ENCODE results near the gene BCO2.

The BCO2 gene

DNA sequence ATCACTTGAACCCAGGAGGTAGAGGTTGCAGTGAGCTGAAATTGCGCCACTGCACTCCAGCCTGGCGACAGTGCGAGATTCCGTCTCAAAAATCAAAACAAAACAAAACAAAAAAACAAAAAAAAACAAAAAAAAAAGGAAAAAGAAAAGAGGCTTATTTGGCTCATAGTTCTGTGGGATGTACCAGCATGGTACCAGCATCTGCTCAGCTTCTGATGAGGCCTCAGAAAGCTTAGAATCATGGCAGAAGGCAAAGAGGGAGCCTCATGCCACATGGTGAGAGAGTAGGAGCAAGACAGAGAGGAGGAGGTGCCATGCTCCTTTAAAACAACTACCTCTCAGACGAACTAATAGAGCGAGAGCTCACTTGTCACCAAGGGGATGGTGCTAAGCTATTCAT, 40.3 kb downstream of the BCO2 start:
- Mint-ChIP-seq H3K9me3 (no peaks in the 10 kb centered on the region), H3K36me3 (ENCODE audit: low read depth) (no peaks in the 10 kb centered on the region), H3K4me3 (no peak overlapping the region), H3K27me3 (ENCODE audit: low read depth) (peaks cover 8% of the 10 kb centered on the region), H3K4me1 (ENCODE audit: low read depth) (peaks cover 14% of the 10 kb centered on the region), H3K27ac (no peak overlapping the region)
- no peak for DNase-seq (ENCODE audit: low spot score)

DNA sequence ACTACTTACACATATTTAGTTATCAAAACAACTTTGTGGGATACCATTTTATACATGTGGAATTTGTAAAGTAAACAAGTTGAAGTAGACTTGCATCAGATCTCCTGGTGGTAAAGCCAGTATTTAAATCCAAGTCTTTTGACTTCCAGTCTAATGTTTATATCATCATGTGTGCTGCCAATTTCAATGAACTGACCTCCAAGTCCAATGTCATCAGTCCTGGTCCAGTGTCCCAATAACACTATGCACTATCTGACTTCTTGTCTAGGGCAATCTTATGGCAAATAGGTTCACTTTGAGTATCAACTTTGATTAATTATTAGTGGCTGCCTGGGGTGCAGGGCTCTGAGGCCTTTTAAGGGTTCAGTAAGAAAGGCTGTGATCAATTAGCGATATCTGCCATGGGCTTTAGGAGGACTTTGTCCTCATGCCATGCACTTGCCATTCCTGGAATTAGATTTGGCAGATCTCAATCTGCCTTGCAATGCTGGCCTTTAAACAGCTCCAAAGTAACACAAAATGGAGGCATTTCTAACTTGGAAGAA, 41.3 kb downstream of the BCO2 start:
- no peak overlapping the region for H3K27ac Mint-ChIP-seq
- H3K9me3 Mint-ChIP-seq: no peaks in the 10 kb centered on the region
- no peak for DNase-seq (ENCODE audit: low spot score)
- no peaks in the 10 kb centered on the region for H3K36me3 Mint-ChIP-seq (ENCODE audit: low read depth)
- H3K4me1 Mint-ChIP-seq (ENCODE audit: low read depth): peaks cover 9% of the 10 kb centered on the region
- peaks cover 2% of the 10 kb centered on the region for H3K27me3 Mint-ChIP-seq (ENCODE audit: low read depth)
- H3K4me3 Mint-ChIP-seq: no peak overlapping the region

DNA sequence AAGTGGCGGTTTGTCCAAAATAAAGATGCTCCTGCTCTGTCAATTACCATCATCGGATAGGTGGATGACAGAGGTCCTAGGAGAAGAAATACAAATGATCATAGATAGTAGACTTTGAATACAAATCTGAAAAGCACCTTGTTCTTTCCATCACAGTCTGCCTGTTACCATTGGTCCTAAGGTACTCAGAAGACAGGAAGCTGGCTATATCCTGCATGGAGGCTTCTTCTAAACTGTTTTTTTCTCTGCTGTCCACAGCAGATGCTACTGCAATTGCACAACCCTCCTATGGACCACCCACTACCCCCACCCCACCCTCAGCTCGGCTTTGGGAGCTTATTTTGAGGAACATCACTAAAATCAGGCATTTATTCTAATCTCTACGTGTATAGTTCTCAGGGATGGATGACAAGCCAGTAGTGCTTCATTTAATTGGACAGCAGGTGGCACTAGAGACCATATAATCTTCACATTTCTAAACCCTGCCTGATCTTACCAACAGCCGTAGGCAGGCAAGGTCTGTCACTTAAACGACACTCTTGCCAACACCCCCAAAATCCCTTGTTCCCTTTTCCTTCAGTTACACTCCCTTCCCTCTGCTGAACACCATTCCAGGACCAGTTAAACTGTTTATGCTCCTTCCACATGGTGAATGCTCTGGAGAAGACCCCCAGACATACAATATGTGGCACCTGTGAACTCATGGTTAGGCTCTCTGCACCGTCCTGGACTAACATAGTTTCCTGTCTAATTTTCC, 44.3 kb downstream of the BCO2 start:
- Mint-ChIP-seq H3K4me3 (no peak overlapping the region), H3K27ac (no peak overlapping the region), H3K9me3 (no peaks in the 10 kb centered on the region), H3K4me1 (ENCODE audit: low read depth) (peaks cover 14% of the 10 kb centered on the region), H3K27me3 (ENCODE audit: low read depth) (no peaks in the 10 kb centered on the region), H3K36me3 (ENCODE audit: low read depth) (no peaks in the 10 kb centered on the region)
- DNase-seq (ENCODE audit: low spot score): peak; percentile 24

DNA sequence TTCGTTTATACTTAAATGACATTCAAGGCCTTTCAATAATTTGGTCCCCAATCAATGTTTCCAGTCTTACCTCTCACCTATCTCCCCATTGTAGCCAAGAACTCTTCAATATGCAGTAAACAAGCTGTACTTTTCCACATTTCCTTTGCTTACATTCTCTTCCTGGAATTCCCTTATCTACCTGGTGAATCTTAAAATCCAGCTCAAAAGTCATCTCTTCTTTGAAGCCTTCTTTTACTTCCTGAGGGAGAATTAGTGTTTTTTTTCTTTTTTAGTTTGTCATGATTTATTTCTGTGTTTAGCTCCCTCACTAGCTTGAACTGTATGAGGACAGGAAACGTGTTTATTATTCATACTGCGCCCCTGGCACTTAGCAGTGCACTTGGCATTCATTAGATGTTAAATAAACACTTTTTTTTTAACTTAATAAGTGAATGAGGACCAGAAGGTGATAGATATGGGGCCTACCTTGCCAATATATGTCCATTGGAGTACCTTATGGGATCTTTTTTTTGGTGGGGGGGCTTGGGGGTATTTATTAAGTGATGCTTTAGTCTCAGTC, 46.0 kb downstream of the BCO2 start:
- Mint-ChIP-seq H3K36me3 (ENCODE audit: low read depth) (no peaks in the 10 kb centered on the region), H3K27ac (no peak overlapping the region)
- DNase-seq (ENCODE audit: low spot score): no peak

DNA sequence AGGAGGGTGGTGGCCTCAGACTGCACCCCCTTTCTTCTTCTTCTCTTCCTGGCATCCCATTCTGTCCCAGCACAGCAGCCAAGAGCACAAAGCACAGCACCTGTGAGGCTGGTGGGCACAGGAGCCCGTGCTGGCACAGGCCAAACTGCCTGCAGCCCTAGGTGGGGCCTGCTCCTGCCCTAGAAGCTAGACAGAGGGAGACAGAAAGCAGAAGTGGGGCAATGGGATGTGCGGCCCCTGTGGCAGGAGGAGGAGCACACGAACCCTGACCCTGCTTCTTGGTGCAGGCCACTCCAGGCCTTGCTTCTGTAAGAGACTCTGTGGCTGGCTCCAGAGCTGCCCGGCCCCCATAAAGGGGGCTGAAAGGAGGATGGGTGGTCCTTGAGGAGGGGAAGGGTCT, 47.0 kb downstream of the BCO2 start:
- DNase-seq (ENCODE audit: low spot score): no peak
- Mint-ChIP-seq H3K27me3 (ENCODE audit: low read depth) (no peaks in the 10 kb centered on the region), H3K4me1 (ENCODE audit: low read depth) (peaks cover 20% of the 10 kb centered on the region), H3K9me3 (no peaks in the 10 kb centered on the region), H3K4me3 (no peak overlapping the region), H3K27ac (no peak overlapping the region), H3K36me3 (ENCODE audit: low read depth) (peaks cover 2% of the 10 kb centered on the region)

More for the DNA sequence above, 46.0 kb downstream of the BCO2 start:
- H3K27me3 Mint-ChIP-seq (ENCODE audit: low read depth): no peaks in the 10 kb centered on the region
- no peak overlapping the region for H3K4me3 Mint-ChIP-seq
- H3K9me3 Mint-ChIP-seq: no peaks in the 10 kb centered on the region
- H3K4me1 Mint-ChIP-seq (ENCODE audit: low read depth): peaks cover 15% of the 10 kb centered on the region

DNA sequence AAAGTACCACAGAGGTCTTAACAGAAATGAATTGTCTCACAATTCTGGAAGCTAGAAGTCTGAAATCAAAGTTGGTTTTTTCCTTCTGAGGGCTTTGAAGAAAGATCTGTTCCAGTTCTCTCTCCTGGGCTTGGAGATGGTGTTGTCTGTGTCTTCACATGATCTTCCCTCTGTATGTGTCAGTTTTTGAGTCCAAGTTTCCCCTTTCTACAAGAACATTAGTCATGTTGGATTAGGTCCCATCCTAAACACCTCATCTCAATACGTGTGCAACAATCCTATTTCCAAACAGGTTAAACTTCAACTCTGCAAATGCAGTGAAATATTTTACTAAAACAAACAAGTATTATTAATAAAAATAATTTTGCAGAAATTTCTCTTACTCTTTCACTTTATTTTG, 47.8 kb downstream of the BCO2 start:
- H3K9me3 Mint-ChIP-seq: no peaks in the 10 kb centered on the region
- no peak overlapping the region for H3K4me3 Mint-ChIP-seq
- H3K27ac Mint-ChIP-seq: no peak overlapping the region
- H3K27me3 Mint-ChIP-seq (ENCODE audit: low read depth): no peaks in the 10 kb centered on the region
- H3K36me3 Mint-ChIP-seq (ENCODE audit: low read depth): peaks cover 3% of the 10 kb centered on the region
- peaks cover 25% of the 10 kb centered on the region for H3K4me1 Mint-ChIP-seq (ENCODE audit: low read depth)
- DNase-seq (ENCODE audit: low spot score): no peak

DNA sequence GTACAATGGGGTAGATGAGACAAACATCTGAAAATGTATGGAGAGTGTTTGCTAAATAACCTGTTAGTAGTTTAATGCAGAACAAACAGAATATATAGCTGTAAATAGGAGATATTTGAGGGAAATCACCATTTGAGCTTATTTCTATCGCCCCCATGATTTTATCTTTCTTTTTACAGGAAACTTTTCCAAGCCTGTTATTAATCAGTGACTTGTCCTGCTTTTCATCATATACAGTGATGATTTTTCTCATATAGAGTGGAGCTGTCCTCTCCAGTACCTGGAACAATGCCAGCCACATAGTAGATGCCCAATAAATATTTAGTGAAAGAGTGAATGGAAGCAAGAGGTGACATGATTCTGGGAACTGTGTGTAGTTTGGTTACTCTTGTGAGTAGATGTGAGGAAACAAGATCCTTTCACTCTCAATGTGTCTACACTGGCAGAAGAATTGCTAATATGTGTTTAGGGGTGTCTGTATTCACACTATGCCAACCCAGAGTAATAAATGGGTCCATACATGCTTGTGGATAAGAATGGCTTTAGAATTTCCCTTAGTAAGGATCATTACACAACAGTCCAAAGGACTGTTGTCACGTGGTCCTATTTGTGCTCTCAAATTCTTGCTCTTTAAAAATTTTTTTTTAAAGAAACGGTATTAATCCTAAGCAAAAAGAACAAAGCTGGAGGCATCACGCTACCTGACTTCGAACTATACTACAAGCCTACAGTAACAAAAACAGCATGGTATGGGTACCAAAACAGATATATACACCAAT, 48.6 kb downstream of the BCO2 start:
- Mint-ChIP-seq H3K27ac (no peak overlapping the region), H3K4me1 (ENCODE audit: low read depth) (peaks cover 32% of the 10 kb centered on the region), H3K36me3 (ENCODE audit: low read depth) (peaks cover 12% of the 10 kb centered on the region), H3K27me3 (ENCODE audit: low read depth) (no peaks in the 10 kb centered on the region), H3K4me3 (no peak overlapping the region), H3K9me3 (no peaks in the 10 kb centered on the region)
- DNase-seq (ENCODE audit: low spot score): no peak

DNA sequence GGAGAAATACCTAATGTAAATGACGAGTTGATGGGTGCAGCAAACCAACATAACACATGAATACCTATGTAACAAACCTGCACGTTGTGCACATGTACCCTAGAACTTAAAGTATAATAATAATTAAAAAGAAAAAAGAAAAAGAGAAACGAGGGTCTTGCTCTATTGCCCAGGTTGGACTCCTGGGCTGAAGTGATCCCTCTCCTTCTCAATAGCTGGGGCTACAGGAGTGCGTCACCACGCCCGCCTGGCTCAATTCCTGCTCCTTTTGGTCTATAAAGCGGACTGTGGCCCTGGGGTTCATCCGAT, 50.4 kb downstream of the BCO2 start:
- Mint-ChIP-seq H3K9me3 (no peaks in the 10 kb centered on the region), H3K4me3 (peak overlapping the region; percentile 86), H3K36me3 (ENCODE audit: low read depth) (peaks cover 22% of the 10 kb centered on the region), H3K27me3 (ENCODE audit: low read depth) (no peaks in the 10 kb centered on the region), H3K4me1 (ENCODE audit: low read depth) (peaks cover 29% of the 10 kb centered on the region), H3K27ac (peak overlapping the region; percentile 93)
- no peak for DNase-seq (ENCODE audit: low spot score)

DNA sequence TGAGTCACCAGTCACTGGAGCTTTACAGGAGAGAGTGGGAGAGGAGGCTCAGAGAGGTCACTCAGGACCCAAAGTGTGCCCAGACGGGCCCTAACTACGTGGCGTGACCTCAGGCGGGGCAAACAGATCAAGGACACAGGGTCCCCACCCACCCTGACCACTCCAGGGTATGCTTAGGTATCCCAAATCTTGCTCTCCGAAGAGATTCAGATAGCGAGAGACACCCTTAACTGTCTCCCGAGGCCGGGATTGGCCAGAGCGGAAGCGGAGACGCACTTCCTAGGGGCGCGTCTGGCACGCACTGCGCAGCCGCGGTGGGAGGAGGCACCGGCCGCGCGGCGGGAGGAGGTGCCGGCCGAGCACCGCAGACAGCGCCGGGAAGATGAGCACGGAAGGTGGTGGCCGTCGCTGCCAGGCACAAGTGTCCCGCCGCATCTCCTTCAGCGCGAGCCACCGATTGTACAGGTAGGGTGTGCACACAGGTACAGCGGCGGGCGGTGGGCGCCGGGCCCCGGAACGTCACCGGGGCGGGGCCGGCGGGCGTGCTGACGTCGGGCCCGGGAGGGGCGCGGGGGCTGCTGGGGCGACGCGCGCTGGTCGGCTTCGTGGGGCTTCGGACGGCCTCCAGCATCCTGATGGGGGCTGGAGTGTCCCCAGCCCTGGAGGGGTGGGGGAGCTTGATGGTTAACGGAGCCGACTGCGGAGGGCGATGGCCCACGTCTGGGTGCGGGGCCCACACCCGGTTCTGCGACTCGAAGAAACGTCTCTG, 50.9 kb downstream of the BCO2 start, which contains the start of gene PTS:
Gene PTS, plus strand, starts transcription at position 367 of the 769 bp plus-strand sequence. Its CDS starts 16 bp downstream, at position 383.
- Mint-ChIP-seq H3K4me1 (ENCODE audit: low read depth) (peaks cover 28% of the 10 kb centered on the region), H3K4me3 (peak within 1 kb of the TSS; percentile 86), H3K27me3 (ENCODE audit: low read depth) (no peaks in the 10 kb centered on the region), H3K27ac (peak within 1 kb of the TSS; percentile 93), H3K36me3 (ENCODE audit: low read depth) (peaks cover 26% of the 10 kb centered on the region), H3K9me3 (no peaks in the 10 kb centered on the region)
- DNase-seq (ENCODE audit: low spot score): peak; percentile 86

DNA sequence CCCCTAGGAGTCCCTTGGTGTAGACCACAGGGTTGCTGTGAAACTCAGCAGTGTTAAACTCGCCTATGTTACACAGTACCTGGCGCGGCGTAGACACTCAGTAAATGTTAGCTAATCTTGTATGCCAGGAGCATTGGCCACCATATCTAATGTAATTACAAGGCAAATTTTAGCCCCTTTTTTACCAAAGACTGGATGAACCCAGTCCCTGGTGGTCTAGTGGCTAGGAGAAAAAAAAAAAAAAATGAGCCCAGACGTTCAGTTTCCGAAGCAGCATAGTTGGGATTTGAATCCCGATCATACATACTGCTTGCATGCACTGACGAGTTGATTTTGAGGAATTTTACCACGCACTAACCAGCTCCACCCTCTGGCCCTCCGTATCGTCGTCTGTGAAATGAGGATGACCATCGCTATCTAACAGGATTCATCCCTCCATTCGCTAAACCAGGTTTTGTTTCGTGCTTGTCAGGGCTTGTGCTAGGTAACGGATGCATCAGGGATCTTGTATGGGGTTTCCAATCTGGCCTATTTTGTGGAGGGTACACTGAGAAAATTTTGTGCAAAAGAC, 51.6 kb downstream of the BCO2 start:
- Mint-ChIP-seq H3K4me3 (peak overlapping the region; percentile 86), H3K4me1 (ENCODE audit: low read depth) (peaks cover 27% of the 10 kb centered on the region), H3K27me3 (ENCODE audit: low read depth) (no peaks in the 10 kb centered on the region), H3K9me3 (no peaks in the 10 kb centered on the region), H3K36me3 (ENCODE audit: low read depth) (peaks cover 33% of the 10 kb centered on the region), H3K27ac (peak overlapping the region; percentile 93)
- no peak for DNase-seq (ENCODE audit: low spot score)

DNA sequence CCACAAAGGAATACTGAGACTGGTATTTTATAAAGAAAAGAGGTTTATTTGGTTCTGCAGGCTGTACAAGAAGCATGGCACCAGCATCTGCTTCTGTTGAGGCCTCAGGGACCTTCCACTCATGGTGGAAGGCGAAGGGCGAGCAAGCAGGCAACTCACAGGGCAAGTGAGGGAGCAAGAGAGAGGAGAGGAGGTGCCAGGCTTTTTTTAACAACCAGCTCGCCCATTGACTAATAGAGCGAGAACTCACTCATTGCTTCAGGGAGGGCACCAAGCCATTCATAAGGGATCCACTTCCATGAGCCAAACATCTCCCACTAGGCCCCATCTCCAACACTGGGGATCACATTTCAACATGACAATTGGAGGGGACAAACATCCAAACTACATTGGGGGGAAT, 52.2 kb downstream of the BCO2 start:
- no peak for DNase-seq (ENCODE audit: low spot score)
- Mint-ChIP-seq H3K27ac (peak overlapping the region; percentile 93), H3K4me1 (ENCODE audit: low read depth) (peaks cover 28% of the 10 kb centered on the region), H3K27me3 (ENCODE audit: low read depth) (no peaks in the 10 kb centered on the region), H3K9me3 (no peaks in the 10 kb centered on the region), H3K4me3 (peak overlapping the region; percentile 86), H3K36me3 (ENCODE audit: low read depth) (peaks cover 36% of the 10 kb centered on the region)

DNA sequence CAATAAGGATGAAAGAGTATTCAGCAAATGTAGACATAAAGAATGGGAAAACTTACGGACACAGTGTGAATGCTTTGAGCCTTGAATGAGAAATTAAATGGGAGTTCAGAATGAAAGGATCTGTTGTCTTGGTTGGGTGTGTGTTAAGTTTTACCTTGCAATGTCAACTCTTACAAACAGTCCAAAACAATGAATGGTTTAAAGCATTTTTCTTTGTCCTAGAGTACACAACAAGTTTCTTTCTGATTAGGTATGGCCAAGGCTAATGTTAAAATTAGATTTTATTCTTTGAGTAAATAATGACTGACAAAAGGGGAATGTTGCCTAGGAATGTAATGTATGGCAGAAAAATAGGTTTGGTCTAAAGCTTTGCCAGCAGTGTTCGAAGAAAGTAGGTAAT, 53.4 kb downstream of the BCO2 start:
- Mint-ChIP-seq H3K27me3 (ENCODE audit: low read depth) (no peaks in the 10 kb centered on the region), H3K4me1 (ENCODE audit: low read depth) (peaks cover 23% of the 10 kb centered on the region), H3K36me3 (ENCODE audit: low read depth) (peaks cover 36% of the 10 kb centered on the region), H3K27ac (no peak overlapping the region), H3K4me3 (no peak overlapping the region), H3K9me3 (no peaks in the 10 kb centered on the region)
- DNase-seq (ENCODE audit: low spot score): no peak

DNA sequence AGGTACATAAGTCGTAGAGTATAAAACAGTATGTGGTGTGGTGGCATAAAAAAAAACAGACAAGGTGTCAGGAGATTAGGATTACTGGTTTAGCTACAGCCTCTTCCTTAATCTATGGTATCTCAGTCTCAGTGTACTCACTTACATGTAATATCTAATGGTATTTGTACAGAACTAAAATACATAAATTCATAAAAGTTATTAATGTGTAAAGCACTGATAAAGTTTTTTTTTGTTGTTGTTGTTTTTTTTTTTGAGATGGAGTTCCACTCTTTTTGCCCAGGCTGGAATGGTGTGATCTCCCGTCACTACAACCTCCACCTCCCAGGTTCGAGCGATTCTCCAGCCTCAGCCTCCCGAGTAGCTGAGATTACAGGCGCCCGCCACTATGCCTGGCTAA, 53.8 kb downstream of the BCO2 start:
- Mint-ChIP-seq H3K4me3 (no peak overlapping the region), H3K27ac (no peak overlapping the region), H3K9me3 (no peaks in the 10 kb centered on the region), H3K4me1 (ENCODE audit: low read depth) (peaks cover 21% of the 10 kb centered on the region), H3K36me3 (ENCODE audit: low read depth) (peaks cover 38% of the 10 kb centered on the region), H3K27me3 (ENCODE audit: low read depth) (no peaks in the 10 kb centered on the region)
- no peak for DNase-seq (ENCODE audit: low spot score)
